Parathyroid adenoma (tissue), 2 donors: Measurements from ENCODE around the gene ADAMTS7.
"Not testable (repeated sequence)": the region's sequence is repeated elsewhere in the genome, so short reads cannot be mapped to it uniquely, and the experiment has no call there.

ENCODE experiments used
- H2AFZ ChIP-seq: fragments of 300-600 bp; sonication (generic); one replicate; pipeline ENCODE4 v1.7.0; 2017; ENCODE audit warnings: antibody characterized with exemption, mild to moderate bottlenecking
- H3K27ac ChIP-seq: fragments of 300-600 bp; sonication (generic); one replicate; pipeline ENCODE4 v1.7.0; 2017
- H3K27me3 ChIP-seq: fragments of 300-600 bp; sonication (generic); one replicate; pipeline ENCODE4 v1.7.0; 2017; ENCODE audit warnings: low read length; ENCODE audit not compliant: control insufficient read depth, insufficient read depth
- H3K36me3 ChIP-seq: fragments of 300-600 bp; sonication (generic); one replicate; pipeline ENCODE4 v1.7.0; 2017; ENCODE audit warnings: low read length; ENCODE audit not compliant: control insufficient read depth, insufficient read depth
- H3K4me1 ChIP-seq: fragments of 300-600 bp; sonication (generic); one replicate; pipeline ENCODE4 v1.7.0; 2017; ENCODE audit warnings: control low read depth
- H3K4me2 ChIP-seq: fragments of 300-600 bp; sonication (generic); one replicate; pipeline ENCODE4 v1.7.0; 2017; ENCODE audit warnings: low read length
- H3K4me3 ChIP-seq: fragments of 300-600 bp; sonication (generic); one replicate; pipeline ENCODE4 v1.7.0; 2017; ENCODE audit warnings: low read depth, low read length
- H3K79me2 ChIP-seq: fragments of 300-600 bp; sonication (generic); one replicate; pipeline ENCODE4 v1.7.0; 2017; ENCODE audit warnings: control low read depth
- H3K9ac ChIP-seq: fragments of 300-600 bp; sonication (generic); one replicate; pipeline ENCODE4 v1.7.0; 2017; ENCODE audit warnings: mild to moderate bottlenecking
- H3K9me3 ChIP-seq: fragments of 300-600 bp; sonication (generic); one replicate; pipeline ENCODE4 v1.7.0; 2017; ENCODE audit warnings: low read length; ENCODE audit not compliant: control insufficient read depth
- CTCF ChIP-seq: fragments of 300-600 bp; sonication (generic); IDR thresholded peaks from one replicate; pipeline ENCODE4 v1.7.0; 2017; ENCODE audit warnings: antibody characterized with exemption, mild to moderate bottlenecking
- donor health status: primary hyperparathyroidism.

Gene ADAMTS7

GRCh38 chr15:78772738-78773137 lies 38.5 kb downstream of the ADAMTS7 start:
- H2AFZ ChIP-seq, result no peak overlapping the region
- H3K9ac ChIP-seq, result no peak overlapping the region
- no peak for TF ChIP-seq CTCF
- no peaks in the 10 kb centered on the region for H3K36me3 ChIP-seq
- H3K4me2 ChIP-seq, result no peak overlapping the region
- H3K4me3 ChIP-seq, result no peak overlapping the region
- H3K79me2 ChIP-seq, result no peaks in the 10 kb centered on the region
- H3K9me3 ChIP-seq, result no peaks in the 10 kb centered on the region
- no peak overlapping the region for H3K27ac ChIP-seq
- no peaks in the 10 kb centered on the region for H3K4me1 ChIP-seq
- H3K27me3 ChIP-seq, result no peaks in the 10 kb centered on the region

GRCh38 chr15:78771436-78772000 lies 39.7 kb downstream of the ADAMTS7 start:
- not testable (repeated sequence) for H3K27ac ChIP-seq, H3K4me3 ChIP-seq, H3K4me1 ChIP-seq, H3K9me3 ChIP-seq, H3K9ac ChIP-seq, H3K4me2 ChIP-seq, H3K36me3 ChIP-seq, H3K27me3 ChIP-seq, H3K79me2 ChIP-seq, H2AFZ ChIP-seq

- H3K36me3 ChIP-seq, H3K27ac ChIP-seq, H3K4me1 ChIP-seq, H2AFZ ChIP-seq, H3K4me2 ChIP-seq, H3K9me3 ChIP-seq, H3K79me2 ChIP-seq, H3K4me3 ChIP-seq, H3K9ac ChIP-seq, H3K27me3 ChIP-seq: not testable (repeated sequence)
These were observed 40.2 kb downstream of the ADAMTS7 start for GRCh38 chr15:78771020-78771419.

GRCh38 chr15:78769473-78770225 lies 41.6 kb downstream of the ADAMTS7 start:
- H3K4me1 ChIP-seq, H3K79me2 ChIP-seq, H2AFZ ChIP-seq, H3K36me3 ChIP-seq, H3K4me2 ChIP-seq, H3K9me3 ChIP-seq, H3K4me3 ChIP-seq, H3K9ac ChIP-seq, H3K27me3 ChIP-seq, H3K27ac ChIP-seq: not testable (repeated sequence)

- Histone ChIP-seq H3K4me2 (no peak overlapping the region), H3K79me2 (no peaks in the 10 kb centered on the region), H3K36me3 (no peaks in the 10 kb centered on the region), H3K9ac (no peak overlapping the region), H3K9me3 (no peaks in the 10 kb centered on the region), H2AFZ (no peak overlapping the region), H3K27me3 (no peaks in the 10 kb centered on the region), H3K4me1 (no peaks in the 10 kb centered on the region), H3K27ac (no peak overlapping the region), H3K4me3 (no peak overlapping the region)
- TF ChIP-seq CTCF, result no peak
These were observed 42.5 kb downstream of the ADAMTS7 start for GRCh38 chr15:78768531-78769408.

GRCh38 chr15:78768096-78768495 lies 43.2 kb downstream of the ADAMTS7 start:
- H3K27ac ChIP-seq, result no peak overlapping the region
- H3K9me3 ChIP-seq, result no peaks in the 10 kb centered on the region
- no peaks in the 10 kb centered on the region for H3K36me3 ChIP-seq
- H3K9ac ChIP-seq, result no peak overlapping the region
- H2AFZ ChIP-seq, result no peak overlapping the region
- H3K79me2 ChIP-seq, result no peaks in the 10 kb centered on the region
- H3K4me2 ChIP-seq, result no peak overlapping the region
- no peak for TF ChIP-seq CTCF
- H3K27me3 ChIP-seq, result no peaks in the 10 kb centered on the region
- H3K4me3 ChIP-seq, result no peak overlapping the region
- no peaks in the 10 kb centered on the region for H3K4me1 ChIP-seq
